Epithelial cell of proximal tubule (primary cell): ENCODE data around the gene COQ9. TPM values are rescaled to one million over a fixed set of nuclear protein-coding genes. Genes with fewer than 3 reads are reported as not detected.

Source experiments
- DNase-seq: peaks from one replicate; pipeline ENCODE4 v3.0.0-alpha.2; 2011; ENCODE audit warnings: low read depth
- H3K4me3 ChIP-seq: 2 replicates; pipeline ENCODE4 v1.5.1; 2011; ENCODE audit warnings: low read depth, mild to moderate bottlenecking, low read length
- total RNA-seq: library from RNA; depleted of rRNA; stranded (reverse); fragments of >200 nt; gene quantifications from 2 replicates; pipeline ENCODE4 v1.2.3, GENCODE V29; 2015
- TF ChIP-seq, protein P1 (sequence below): conservative IDR thresholded peaks from 2 replicates; pipeline ENCODE4 v1.5.1; 2012; ENCODE audit warnings: low read depth, mild to moderate bottlenecking, low read length

The COQ9 gene
- total RNA-seq, 1 donor from 2014 or later = 40.0 TPM

DNA sequence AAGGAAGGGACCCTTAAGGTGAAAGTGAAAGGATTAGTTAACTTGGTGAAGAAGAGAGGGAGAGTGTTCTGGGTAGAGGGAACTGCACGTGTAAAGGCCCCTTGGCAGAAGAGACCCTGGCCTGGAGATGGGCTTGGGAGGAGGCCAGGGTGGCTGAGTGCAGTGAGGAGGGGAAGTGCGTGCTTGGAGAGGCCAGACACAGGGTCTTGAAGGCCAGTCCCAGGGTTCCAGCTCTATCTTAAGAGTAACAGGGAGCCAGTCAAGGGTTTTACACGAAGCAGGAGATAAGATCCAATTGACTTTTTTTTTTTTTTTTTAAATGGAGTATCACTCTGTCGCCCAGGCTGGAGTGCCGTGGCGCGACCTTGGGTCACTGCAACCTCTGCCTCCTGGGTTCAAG is 54.2 kb downstream of the COQ9 start:
- H3K4me3 ChIP-seq = no peak overlapping the region
- no peak for DNase-seq
- TF ChIP-seq, protein P1, sequence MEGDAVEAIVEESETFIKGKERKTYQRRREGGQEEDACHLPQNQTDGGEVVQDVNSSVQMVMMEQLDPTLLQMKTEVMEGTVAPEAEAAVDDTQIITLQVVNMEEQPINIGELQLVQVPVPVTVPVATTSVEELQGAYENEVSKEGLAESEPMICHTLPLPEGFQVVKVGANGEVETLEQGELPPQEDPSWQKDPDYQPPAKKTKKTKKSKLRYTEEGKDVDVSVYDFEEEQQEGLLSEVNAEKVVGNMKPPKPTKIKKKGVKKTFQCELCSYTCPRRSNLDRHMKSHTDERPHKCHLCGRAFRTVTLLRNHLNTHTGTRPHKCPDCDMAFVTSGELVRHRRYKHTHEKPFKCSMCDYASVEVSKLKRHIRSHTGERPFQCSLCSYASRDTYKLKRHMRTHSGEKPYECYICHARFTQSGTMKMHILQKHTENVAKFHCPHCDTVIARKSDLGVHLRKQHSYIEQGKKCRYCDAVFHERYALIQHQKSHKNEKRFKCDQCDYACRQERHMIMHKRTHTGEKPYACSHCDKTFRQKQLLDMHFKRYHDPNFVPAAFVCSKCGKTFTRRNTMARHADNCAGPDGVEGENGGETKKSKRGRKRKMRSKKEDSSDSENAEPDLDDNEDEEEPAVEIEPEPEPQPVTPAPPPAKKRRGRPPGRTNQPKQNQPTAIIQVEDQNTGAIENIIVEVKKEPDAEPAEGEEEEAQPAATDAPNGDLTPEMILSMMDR = no peak

DNA sequence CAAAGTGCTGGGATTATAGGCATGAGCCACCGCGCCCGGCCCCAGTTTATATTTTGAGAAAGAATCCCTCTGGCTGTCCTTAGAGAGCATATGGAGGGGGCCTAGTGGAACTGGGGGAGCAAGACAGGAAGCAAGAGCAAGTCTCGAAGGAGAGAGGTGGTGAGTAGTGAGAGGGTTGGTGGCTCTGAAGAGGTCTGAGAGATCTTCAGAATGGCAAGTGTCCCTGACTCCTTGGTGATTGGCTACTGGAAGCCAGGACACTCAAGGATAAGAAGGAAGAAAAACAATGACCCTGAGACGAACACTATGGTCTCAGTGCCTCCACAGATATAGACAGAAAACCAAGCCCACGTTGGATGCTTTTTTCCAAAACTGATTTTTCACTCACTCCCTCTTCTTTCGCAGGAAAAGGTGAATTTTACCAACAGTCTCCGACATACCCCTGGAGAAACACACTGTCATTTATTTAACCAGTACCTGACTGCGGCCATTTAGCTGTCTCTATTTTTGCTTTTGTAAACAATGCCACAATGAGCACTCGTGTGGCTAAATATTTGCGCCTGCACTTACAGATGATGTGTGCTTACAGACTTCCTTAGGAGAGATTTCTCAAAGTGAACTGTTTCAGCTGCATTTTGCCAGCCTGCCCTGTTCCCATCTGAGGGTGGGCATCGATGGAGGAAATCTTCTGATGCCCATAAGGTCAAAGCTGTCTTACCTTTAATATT is 54.9 kb downstream of the COQ9 start:
- DNase-seq = no peak
- H3K4me3 ChIP-seq = no peak overlapping the region

DNA sequence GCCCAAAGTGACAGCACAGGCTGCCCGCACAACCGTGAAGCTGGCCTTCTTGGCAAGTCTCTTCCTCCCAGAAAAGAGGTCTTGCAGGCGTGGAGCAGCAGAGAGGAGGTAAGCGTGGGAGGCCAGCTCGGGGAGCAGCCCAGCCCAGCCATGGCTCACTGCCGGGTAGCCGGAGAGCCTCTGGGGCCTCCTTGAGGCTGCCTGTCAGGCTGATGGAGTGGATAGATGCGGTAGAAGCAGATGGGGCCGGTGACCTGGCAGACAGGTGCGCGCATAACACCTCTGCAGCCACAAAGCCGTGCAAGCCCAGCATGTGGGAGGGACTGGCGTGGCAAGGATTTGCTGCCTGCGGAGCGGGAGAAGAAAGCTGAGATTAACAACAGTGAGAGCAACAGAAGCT is 56.1 kb downstream of the COQ9 start:
- TF ChIP-seq, protein P1 = no peak
- no peak for DNase-seq
- no peak overlapping the region for H3K4me3 ChIP-seq

More for the DNA sequence above, 54.9 kb downstream of the COQ9 start:
- TF ChIP-seq, protein P1 = no peak

DNA sequence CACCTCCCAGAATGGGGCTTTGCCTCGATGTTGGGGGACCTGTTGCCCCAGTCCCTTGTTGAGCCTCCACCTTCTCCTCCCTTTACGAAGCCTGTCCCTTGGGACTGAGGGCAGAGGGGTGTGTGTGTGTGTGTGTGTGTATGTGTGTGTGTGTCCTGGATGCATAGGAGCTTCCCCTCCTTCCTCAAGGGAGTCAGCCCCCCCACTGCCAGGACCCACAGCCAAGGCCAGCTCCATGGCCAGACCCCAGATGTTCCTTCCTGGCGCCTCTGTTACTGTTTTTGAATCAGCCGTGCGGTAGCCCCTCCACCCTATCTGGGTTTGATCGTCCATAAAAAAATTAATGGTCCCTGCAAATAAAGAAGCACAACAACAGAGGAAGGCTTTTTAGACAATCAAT is 56.7 kb downstream of the COQ9 start:
- DNase-seq = no peak
- no peak overlapping the region for H3K4me3 ChIP-seq
- TF ChIP-seq, protein P1 = no peak

DNA sequence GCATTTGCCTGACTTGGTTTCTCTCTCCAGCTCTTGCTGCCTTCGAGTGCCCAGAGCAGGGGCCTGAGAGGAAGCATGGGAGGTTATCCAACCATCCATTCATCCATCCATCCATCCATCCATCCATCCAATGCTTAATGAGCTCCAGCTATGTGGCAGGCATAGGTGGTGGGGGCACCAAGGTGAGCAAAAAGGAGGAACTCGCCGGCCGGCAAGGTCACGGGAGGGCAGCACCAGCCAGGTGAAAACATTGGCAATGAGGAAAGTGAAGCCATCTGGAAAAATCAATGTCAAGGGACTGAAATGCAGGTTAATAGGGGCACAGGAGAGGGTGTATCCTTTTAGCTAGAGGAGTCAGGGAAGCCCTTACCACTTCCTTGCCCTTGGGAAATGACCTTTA is 57.2 kb downstream of the COQ9 start:
- DNase-seq = no peak
- TF ChIP-seq, protein P1 = no peak
- H3K4me3 ChIP-seq = no peak overlapping the region

DNA sequence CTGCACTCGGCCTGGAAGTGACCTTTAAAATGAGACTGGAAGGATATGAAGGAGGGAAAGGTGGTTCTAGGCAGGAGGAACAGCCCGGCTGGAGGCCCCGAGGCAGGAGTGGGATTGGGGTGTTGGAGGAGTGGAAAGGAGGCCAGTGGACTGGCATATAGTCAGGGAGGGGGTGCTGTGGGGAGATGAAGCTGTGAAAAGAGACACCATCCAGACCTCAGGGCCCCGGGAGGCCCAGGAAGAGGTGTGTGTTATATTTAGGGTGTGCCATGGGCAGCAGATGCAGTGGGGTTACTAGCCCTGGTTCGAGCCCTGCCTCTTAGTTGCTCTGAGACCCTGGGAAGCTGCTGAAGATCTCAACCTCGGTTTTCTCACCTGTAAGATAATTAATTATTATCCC is 57.9 kb downstream of the COQ9 start:
- no peak overlapping the region for H3K4me3 ChIP-seq
- TF ChIP-seq, protein P1 = no peak
- no peak for DNase-seq
